ENCODE results near the gene GBA3.

Gene GBA3

DNA sequence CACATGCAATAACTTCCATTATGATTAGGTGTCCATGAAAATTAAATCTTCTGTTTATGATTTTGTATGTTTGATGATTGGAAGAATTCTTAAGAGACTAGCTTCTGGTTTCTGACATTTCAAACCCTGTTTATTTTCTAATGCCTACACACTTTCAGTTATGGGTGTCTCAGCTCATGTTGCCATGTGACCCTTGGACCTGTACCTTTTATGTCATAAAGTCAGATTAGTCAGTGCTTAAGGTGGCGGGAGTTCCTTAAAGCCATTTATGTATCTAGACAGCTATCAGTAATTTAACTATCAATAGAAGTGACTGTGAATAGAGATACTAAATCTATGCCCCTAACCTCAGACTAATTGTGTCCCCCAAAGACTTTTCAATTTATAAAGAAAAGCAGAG, 155.6 kb downstream of the GBA3 start:
- Histone ChIP-seq H2BK5ac (ENCODE audit: low read depth, low read length, poor library complexity) (no peak overlapping the region), H3K18ac (ENCODE audit: low read length) (no peak overlapping the region), H3K9me3 (ENCODE audit: insufficient read depth, low read depth, low read length) (no peaks in the 10 kb centered on the region), H3K79me2 (ENCODE audit: control insufficient read depth, insufficient read depth, low read length, poor library complexity) (no peaks in the 10 kb centered on the region), H3K9ac (ENCODE audit: low read length) (no peak overlapping the region), H2BK12ac (ENCODE audit: low read length) (no peak overlapping the region), H2BK120ac (ENCODE audit: insufficient read depth, low read length, poor library complexity) (no peak overlapping the region), H3K14ac (ENCODE audit: low read length) (no peak overlapping the region), H3K4me1 (ENCODE audit: control insufficient read depth in 1 of 2, insufficient read depth in 2 of 2, low read length in 2 of 2) (no peaks in the 10 kb centered on the region), H3K23ac (ENCODE audit: low read length) (no peak overlapping the region), H3K27ac (ENCODE audit: low read depth, low read length) (no peak overlapping the region), H4K91ac (ENCODE audit: low read depth, low read length) (no peak overlapping the region), H3K4me3 (ENCODE audit: low read depth, low read length) (no peak overlapping the region), H3K79me1 (ENCODE audit: low read length) (no peaks in the 10 kb centered on the region), H2AK5ac (ENCODE audit: low read length) (no peak overlapping the region), H3K4me2 (ENCODE audit: low read length) (no peak overlapping the region), H3K27me3 (ENCODE audit: insufficient read depth, low read length) (no peaks in the 10 kb centered on the region), H2AFZ (ENCODE audit: insufficient read depth, low read length, poor library complexity) (no peak overlapping the region), H4K12ac (ENCODE audit: low read depth, low read length) (no peak overlapping the region), H4K8ac (ENCODE audit: low read depth, low read length) (no peak overlapping the region), H3K36me3 (ENCODE audit: control insufficient read depth in 1 of 2, insufficient read depth in 2 of 2, low read length in 2 of 2) (no peaks in the 10 kb centered on the region), H3K4ac (ENCODE audit: low read depth, low read length) (no peak overlapping the region)
- DNase-seq: no peak
- WGBS (ENCODE audit: extremely low coverage, insufficient coverage, insufficient read length): no CpG with 5 or more reads among the region's 1 CpG

DNA sequence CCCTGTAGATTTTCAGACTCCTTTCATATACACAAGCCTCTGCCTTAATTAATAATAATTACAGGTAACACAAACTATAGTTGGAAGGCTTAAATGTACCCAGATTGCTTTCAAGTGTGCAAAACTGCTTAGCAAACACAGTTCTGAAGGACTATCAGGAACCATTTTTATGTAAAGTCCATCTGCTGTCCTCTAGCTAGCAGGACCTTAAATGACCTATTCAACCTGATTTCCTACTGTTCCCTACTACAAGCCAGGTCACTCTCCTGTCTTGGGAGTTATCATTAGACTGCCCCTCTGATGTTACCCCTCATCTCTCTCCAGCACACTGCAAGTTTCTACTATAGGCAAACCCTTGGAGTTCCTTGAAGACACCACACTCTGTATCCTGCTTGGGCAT, 157.3 kb downstream of the GBA3 start:
- H3K4ac ChIP-seq (ENCODE audit: low read depth, low read length): no peak overlapping the region
- no peaks in the 10 kb centered on the region for H3K4me1 ChIP-seq (ENCODE audit: control insufficient read depth in 1 of 2, insufficient read depth in 2 of 2, low read length in 2 of 2)
- no peak overlapping the region for H4K8ac ChIP-seq (ENCODE audit: low read depth, low read length)
- no peak overlapping the region for H2AK5ac ChIP-seq (ENCODE audit: low read length)
- H3K23ac ChIP-seq (ENCODE audit: low read length): no peak overlapping the region
- H3K9ac ChIP-seq (ENCODE audit: low read length): no peak overlapping the region
- no peak overlapping the region for H2BK120ac ChIP-seq (ENCODE audit: insufficient read depth, low read length, poor library complexity)
- no peak overlapping the region for H2BK5ac ChIP-seq (ENCODE audit: low read depth, low read length, poor library complexity)
- DNase-seq: no peak
- no peak overlapping the region for H3K4me2 ChIP-seq (ENCODE audit: low read length)
- no peaks in the 10 kb centered on the region for H3K9me3 ChIP-seq (ENCODE audit: insufficient read depth, low read depth, low read length)
- H3K18ac ChIP-seq (ENCODE audit: low read length): no peak overlapping the region
- no peak overlapping the region for H3K27ac ChIP-seq (ENCODE audit: low read depth, low read length)
- H3K14ac ChIP-seq (ENCODE audit: low read length): no peak overlapping the region
- H4K91ac ChIP-seq (ENCODE audit: low read depth, low read length): no peak overlapping the region
- H3K27me3 ChIP-seq (ENCODE audit: insufficient read depth, low read length): no peaks in the 10 kb centered on the region
- no peaks in the 10 kb centered on the region for H3K79me1 ChIP-seq (ENCODE audit: low read length)
- no peaks in the 10 kb centered on the region for H3K79me2 ChIP-seq (ENCODE audit: control insufficient read depth, insufficient read depth, low read length, poor library complexity)
- no peak overlapping the region for H4K12ac ChIP-seq (ENCODE audit: low read depth, low read length)
- no peaks in the 10 kb centered on the region for H3K36me3 ChIP-seq (ENCODE audit: control insufficient read depth in 1 of 2, insufficient read depth in 2 of 2, low read length in 2 of 2)
- H2BK12ac ChIP-seq (ENCODE audit: low read length): no peak overlapping the region
- no peak overlapping the region for H2AFZ ChIP-seq (ENCODE audit: insufficient read depth, low read length, poor library complexity)
- no peak overlapping the region for H3K4me3 ChIP-seq (ENCODE audit: low read depth, low read length)

DNA sequence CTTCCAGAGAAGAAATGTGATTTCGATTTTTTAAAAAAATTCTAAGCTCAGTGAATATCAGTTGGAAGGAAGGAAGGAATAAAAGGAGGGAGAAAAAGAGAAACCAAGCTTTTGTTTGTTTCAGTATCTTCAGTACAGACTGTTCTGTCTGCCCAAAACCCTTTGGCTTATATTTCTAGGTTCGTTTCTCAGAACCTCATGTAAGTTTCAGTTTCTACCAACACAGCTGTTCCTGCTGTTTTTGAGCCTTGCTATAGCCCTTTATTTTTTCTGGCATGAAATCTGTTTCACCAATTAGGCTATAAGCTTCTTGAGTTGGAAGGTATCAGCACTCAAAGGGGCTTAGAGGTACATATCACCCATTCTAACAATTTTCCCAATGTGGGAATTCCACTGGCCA, 157.9 kb downstream of the GBA3 start:
- Histone ChIP-seq H3K79me1 (ENCODE audit: low read length) (no peaks in the 10 kb centered on the region), H3K18ac (ENCODE audit: low read length) (no peak overlapping the region), H3K4me3 (ENCODE audit: low read depth, low read length) (no peak overlapping the region), H2BK5ac (ENCODE audit: low read depth, low read length, poor library complexity) (no peak overlapping the region), H3K27me3 (ENCODE audit: insufficient read depth, low read length) (no peaks in the 10 kb centered on the region), H2BK120ac (ENCODE audit: insufficient read depth, low read length, poor library complexity) (no peak overlapping the region), H3K36me3 (ENCODE audit: control insufficient read depth in 1 of 2, insufficient read depth in 2 of 2, low read length in 2 of 2) (no peaks in the 10 kb centered on the region), H3K79me2 (ENCODE audit: control insufficient read depth, insufficient read depth, low read length, poor library complexity) (no peaks in the 10 kb centered on the region), H4K8ac (ENCODE audit: low read depth, low read length) (no peak overlapping the region), H3K4ac (ENCODE audit: low read depth, low read length) (no peak overlapping the region), H3K9me3 (ENCODE audit: insufficient read depth, low read depth, low read length) (no peaks in the 10 kb centered on the region), H2AK5ac (ENCODE audit: low read length) (no peak overlapping the region), H3K23ac (ENCODE audit: low read length) (no peak overlapping the region), H2AFZ (ENCODE audit: insufficient read depth, low read length, poor library complexity) (no peak overlapping the region), H2BK12ac (ENCODE audit: low read length) (no peak overlapping the region), H4K91ac (ENCODE audit: low read depth, low read length) (no peak overlapping the region), H3K14ac (ENCODE audit: low read length) (no peak overlapping the region), H3K4me1 (ENCODE audit: control insufficient read depth in 1 of 2, insufficient read depth in 2 of 2, low read length in 2 of 2) (no peaks in the 10 kb centered on the region), H3K4me2 (ENCODE audit: low read length) (no peak overlapping the region), H4K12ac (ENCODE audit: low read depth, low read length) (no peak overlapping the region), H3K9ac (ENCODE audit: low read length) (no peak overlapping the region), H3K27ac (ENCODE audit: low read depth, low read length) (no peak overlapping the region)
- WGBS (ENCODE audit: extremely low coverage, insufficient coverage, insufficient read length): no CpG with 5 or more reads among the region's 2 CpGs
- no peak for DNase-seq

DNA sequence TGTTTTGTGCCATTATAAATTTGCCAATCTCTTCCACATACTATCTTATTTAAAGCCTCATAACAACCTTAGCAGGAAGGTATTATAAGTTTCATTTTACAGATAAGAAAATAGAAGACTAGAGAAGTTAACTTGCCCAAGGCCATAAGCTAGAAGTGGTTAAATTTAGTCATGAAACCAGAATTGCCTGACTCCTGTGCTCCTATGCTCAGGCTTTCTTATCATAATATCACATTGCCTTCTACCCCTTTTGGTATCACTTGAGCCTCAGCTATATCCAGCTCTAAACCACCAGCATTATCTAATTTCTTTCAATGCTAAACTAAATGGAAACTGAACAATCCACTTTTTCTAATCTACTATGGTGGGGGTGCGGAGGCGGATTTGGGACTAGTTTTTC, 164.7 kb downstream of the GBA3 start:
- Histone ChIP-seq H3K18ac (ENCODE audit: low read length) (no peak overlapping the region), H2BK12ac (ENCODE audit: low read length) (no peak overlapping the region), H3K4ac (ENCODE audit: low read depth, low read length) (no peak overlapping the region), H3K79me1 (ENCODE audit: low read length) (no peaks in the 10 kb centered on the region), H3K79me2 (ENCODE audit: control insufficient read depth, insufficient read depth, low read length, poor library complexity) (no peaks in the 10 kb centered on the region), H2BK120ac (ENCODE audit: insufficient read depth, low read length, poor library complexity) (no peak overlapping the region), H2AFZ (ENCODE audit: insufficient read depth, low read length, poor library complexity) (no peak overlapping the region), H3K9me3 (ENCODE audit: insufficient read depth, low read depth, low read length) (no peaks in the 10 kb centered on the region), H3K14ac (ENCODE audit: low read length) (no peak overlapping the region), H3K4me2 (ENCODE audit: low read length) (no peak overlapping the region), H3K27me3 (ENCODE audit: insufficient read depth, low read length) (no peaks in the 10 kb centered on the region), H2AK5ac (ENCODE audit: low read length) (no peak overlapping the region), H3K4me1 (ENCODE audit: control insufficient read depth in 1 of 2, insufficient read depth in 2 of 2, low read length in 2 of 2) (no peaks in the 10 kb centered on the region), H3K23ac (ENCODE audit: low read length) (no peak overlapping the region), H2BK5ac (ENCODE audit: low read depth, low read length, poor library complexity) (no peak overlapping the region), H3K36me3 (ENCODE audit: control insufficient read depth in 1 of 2, insufficient read depth in 2 of 2, low read length in 2 of 2) (no peaks in the 10 kb centered on the region), H4K12ac (ENCODE audit: low read depth, low read length) (no peak overlapping the region), H4K8ac (ENCODE audit: low read depth, low read length) (no peak overlapping the region), H3K4me3 (ENCODE audit: low read depth, low read length) (no peak overlapping the region), H4K91ac (ENCODE audit: low read depth, low read length) (no peak overlapping the region), H3K9ac (ENCODE audit: low read length) (no peak overlapping the region), H3K27ac (ENCODE audit: low read depth, low read length) (no peak overlapping the region)
- no CpG with 5 or more reads among the region's 2 CpGs for WGBS (ENCODE audit: extremely low coverage, insufficient coverage, insufficient read length)
- no peak for DNase-seq

DNA sequence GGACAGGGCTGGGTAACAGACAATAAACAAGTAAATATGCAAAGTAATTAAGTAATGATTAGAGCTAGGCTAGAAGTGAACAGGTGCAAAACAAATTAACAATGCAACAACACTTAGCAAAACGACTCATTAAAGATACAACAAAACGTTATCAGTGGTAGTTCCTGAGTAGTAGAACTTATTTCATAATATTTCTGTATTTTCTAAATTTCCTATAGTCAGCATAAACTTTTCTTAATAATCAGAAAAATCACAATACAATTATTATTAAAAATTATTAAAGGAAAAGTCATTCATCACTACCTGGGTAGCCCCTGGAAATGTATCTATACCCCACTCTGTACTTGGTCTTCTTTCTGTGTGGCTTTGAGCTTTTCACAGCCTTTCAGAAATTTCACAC, 166.6 kb downstream of the GBA3 start:
- H3K9ac ChIP-seq (ENCODE audit: low read length): no peak overlapping the region
- no peak overlapping the region for H2BK5ac ChIP-seq (ENCODE audit: low read depth, low read length, poor library complexity)
- no peak overlapping the region for H2AK5ac ChIP-seq (ENCODE audit: low read length)
- no peak for DNase-seq
- no peaks in the 10 kb centered on the region for H3K36me3 ChIP-seq (ENCODE audit: control insufficient read depth in 1 of 2, insufficient read depth in 2 of 2, low read length in 2 of 2)
- no peak overlapping the region for H3K23ac ChIP-seq (ENCODE audit: low read length)
- no peaks in the 10 kb centered on the region for H3K79me1 ChIP-seq (ENCODE audit: low read length)
- WGBS (ENCODE audit: extremely low coverage, insufficient coverage, insufficient read length): no CpG with 5 or more reads among the region's 2 CpGs
- H4K8ac ChIP-seq (ENCODE audit: low read depth, low read length): no peak overlapping the region
- no peak overlapping the region for H2AFZ ChIP-seq (ENCODE audit: insufficient read depth, low read length, poor library complexity)
- H3K9me3 ChIP-seq (ENCODE audit: insufficient read depth, low read depth, low read length): no peaks in the 10 kb centered on the region
- H2BK120ac ChIP-seq (ENCODE audit: insufficient read depth, low read length, poor library complexity): no peak overlapping the region
- no peaks in the 10 kb centered on the region for H3K4me1 ChIP-seq (ENCODE audit: control insufficient read depth in 1 of 2, insufficient read depth in 2 of 2, low read length in 2 of 2)
- no peak overlapping the region for H3K27ac ChIP-seq (ENCODE audit: low read depth, low read length)
- H3K27me3 ChIP-seq (ENCODE audit: insufficient read depth, low read length): no peaks in the 10 kb centered on the region
- H3K18ac ChIP-seq (ENCODE audit: low read length): no peak overlapping the region
- no peak overlapping the region for H2BK12ac ChIP-seq (ENCODE audit: low read length)
- no peak overlapping the region for H3K4me3 ChIP-seq (ENCODE audit: low read depth, low read length)
- no peak overlapping the region for H3K4me2 ChIP-seq (ENCODE audit: low read length)
- no peaks in the 10 kb centered on the region for H3K79me2 ChIP-seq (ENCODE audit: control insufficient read depth, insufficient read depth, low read length, poor library complexity)
- no peak overlapping the region for H3K4ac ChIP-seq (ENCODE audit: low read depth, low read length)
- H4K91ac ChIP-seq (ENCODE audit: low read depth, low read length): no peak overlapping the region
- H4K12ac ChIP-seq (ENCODE audit: low read depth, low read length): no peak overlapping the region
- no peak overlapping the region for H3K14ac ChIP-seq (ENCODE audit: low read length)

All from trophoblast cell (in vitro differentiated cells and primary cell).